ENCODE data around the gene C4orf54. TPM values are rescaled to one million over a fixed set of nuclear protein-coding genes. Genes with fewer than 3 reads are reported as not detected.

The C4orf54 gene
- total and polyA plus RNA-seq, 2 of the 8 experiments (the other 6 are each of a cell fraction or from before 2014, with no cell fraction given), result not detected

DNA sequence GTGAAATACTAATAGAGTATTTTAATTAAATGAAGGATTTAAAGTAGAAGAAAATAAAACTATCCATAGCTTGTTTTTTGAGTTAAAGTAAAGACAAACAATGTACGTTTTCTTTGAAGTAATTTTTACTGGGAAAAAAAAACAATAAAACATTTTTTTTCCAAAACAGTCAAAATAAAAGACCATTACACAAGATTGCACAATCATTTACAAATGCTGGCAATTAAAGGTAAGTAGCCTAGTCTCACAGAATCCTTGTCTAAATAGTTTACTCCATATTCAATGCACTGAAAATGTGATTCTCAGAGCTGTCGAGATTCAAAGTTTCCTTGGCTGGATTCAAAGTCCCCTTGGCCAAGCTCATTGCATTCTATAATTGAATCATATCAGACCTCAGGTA, 21.2 kb downstream of the C4orf54 start:
- Histone ChIP-seq H3K27ac (ENCODE audit: low read depth, low read length) (no peak overlapping the region), H4K8ac (ENCODE audit: extremely low read depth, insufficient read depth, low read length) (no peak overlapping the region), H3K79me2 (ENCODE audit: control insufficient read depth in 1 of 2, insufficient read depth in 2 of 2, low read length in 2 of 2) (no peaks in the 10 kb centered on the region), H3K18ac (ENCODE audit: extremely low read depth, low read length) (no peak overlapping the region), H3K23ac (ENCODE audit: insufficient read length) (no peak overlapping the region), H3K23me2 (ENCODE audit: low read depth, low read length) (no peaks in the 10 kb centered on the region; the same call in 1 of the 2 replicates), H3K4ac (replicated peaks; ENCODE audit: insufficient read length, low read depth, low read length) (no peak overlapping the region), H4K20me1 (replicated peaks in 1 of 2; ENCODE audit: control insufficient read depth in 1 of 2, insufficient read depth in 2 of 2, low read length in 2 of 2) (no peaks in the 10 kb centered on the region), H4K91ac (replicated peaks; ENCODE audit: insufficient read length, low read length) (no peak overlapping the region), H2BK120ac (replicated peaks; ENCODE audit: low read depth, low read length) (no peak overlapping the region), H3K79me1 (ENCODE audit: low read depth, low read length) (no peaks in the 10 kb centered on the region), H3K4me2 (ENCODE audit: insufficient read depth in 1 of 2, low read depth in 2 of 2, low read length in 2 of 2) (no peak overlapping the region), H3K36me3 (ENCODE audit: control insufficient read depth in 2 of 4, insufficient read depth in 4 of 4, low read length in 3 of 4) (no peaks in the 10 kb centered on the region), H3K14ac (ENCODE audit: insufficient read length) (no peak overlapping the region), H2AK5ac (ENCODE audit: low read depth, low read length) (no peak overlapping the region), H3K27me3 (replicated peaks in 1 of 4; ENCODE audit: control insufficient read depth in 3 of 4, extremely low read depth in 1 of 4, insufficient read depth in 3 of 4, low read length in 3 of 4) (no peaks in the 10 kb centered on the region), H3K4me3 (ENCODE audit: extremely low read depth in 1 of 4, insufficient read depth in 2 of 4, low read depth in 3 of 4, low read length in 4 of 4) (no peak overlapping the region), H3K9ac (replicated peaks in 1 of 4; ENCODE audit: extremely low read depth in 1 of 4, low read depth in 3 of 4, low read length in 3 of 4) (no peak overlapping the region), H2BK5ac (ENCODE audit: low read depth, low read length) (no peak overlapping the region), H3K9me3 (ENCODE audit: insufficient read depth in 2 of 2, low read depth in 1 of 2, low read length in 1 of 2) (no peaks in the 10 kb centered on the region), H2BK12ac (ENCODE audit: low read depth, low read length) (no peak overlapping the region), H3K4me1 (replicated peaks in 1 of 4; ENCODE audit: control insufficient read depth in 3 of 4, insufficient read depth in 4 of 4, low read length in 3 of 4) (peaks cover 0 to 3% (median 0%) of the 10 kb centered on the region in 4 experiments; a peak in 2 of 7 replicates), H2BK20ac (ENCODE audit: low read length) (no peak overlapping the region), H2AFZ (ENCODE audit: low read length) (no peak overlapping the region), H4K5ac (ENCODE audit: insufficient read length, low read depth, low read length) (no peak overlapping the region), H2BK15ac (ENCODE audit: low read length) (no peak overlapping the region), H3K56ac (replicated peaks; ENCODE audit: insufficient read length, low read depth, low read length) (no peak overlapping the region)
- CTCF ChIA-PET (ENCODE audit: partially characterized antibody), result interaction anchor here (1.0 to 1.4 kb wide), 2 partner anchors 10 to 21 kb away, joined by 3 to 4 read pairs; no protein-coding TSS in a partner anchor
- WGBS, 2 experiments (ENCODE audit: extremely low coverage in 1 of 2, insufficient coverage in 1 of 2, insufficient read length in 1 of 2, insufficient replicate concordance in 2 of 2, low coverage in 1 of 2, low lambda C conversion rate in 2 of 2, missing lambda C conversion rate in 1 of 2), result 100% methylated on average over 2 of the region's 2 CpGs; no CpG with 5 or more reads in 1 of the 2 experiments
- DNase-seq (ENCODE audit: low read depth in 1 of 2, low spot score in 2 of 2) (no peak), FAIRE-seq (no peak)
- POLR2A ChIA-PET (ENCODE audit: partially characterized antibody), result no interaction called here
- no peak for TF ChIP-seq ATF2 (IDR thresholded peaks at IDR 0.05; ENCODE audit: low read length)
- no peak for TF ChIP-seq SUZ12 (IDR thresholded peaks at IDR 0.05; ENCODE audit: low read length)
- no peak for TF ChIP-seq EGR1 (IDR thresholded peaks at IDR 0.05; ENCODE audit: borderline replicate concordance, low read depth, low read length)
- TF ChIP-seq CTBP2 (IDR thresholded peaks at IDR 0.05; ENCODE audit: borderline replicate concordance, insufficient read depth, insufficient read length, low read length), result no peak
- TF ChIP-seq GTF2F1 (IDR thresholded peaks at IDR 0.05; ENCODE audit: borderline replicate concordance, low read depth, low read length), result no peak
- TF ChIP-seq BCL11A (IDR thresholded peaks at IDR 0.05; ENCODE audit: low read depth in 2 of 2, low read length in 2 of 2), result no peak
- no peak for TF ChIP-seq TBP (IDR thresholded peaks at IDR 0.05; ENCODE audit: low read depth, low read length)
- no peak for TF ChIP-seq ASH2L (IDR thresholded peaks at IDR 0.05; ENCODE audit: low read length)
